GOT3 (cell line): Measurements from ENCODE around the gene OR2V2.
"Not testable (repeated sequence)": the region's sequence is repeated elsewhere in the genome, so short reads cannot be mapped to it uniquely, and the experiment has no call there.

Source experiments
- DNase-seq: peaks from one replicate; lab custom pipeline; 2025; ENCODE audit warnings: mixed read lengths; lab: John Stamatoyannopoulos, UW

The OR2V2 gene

GRCh38 chr5:181146927-181147636 is at the start of gene OR2V2:
Gene OR2V2 (plus strand): TSS chr5:181147586. CDS start chr5:181154943, 7,357 bp downstream.
- not testable (repeated sequence) for DNase-seq

- DNase-seq = not testable (repeated sequence)
Observed at GRCh38 chr5:181097759-181098491, 49.5 kb upstream of the OR2V2 start.

GRCh38 chr5:181098762-181099601 is 48.4 kb upstream of the OR2V2 start:
- DNase-seq = no peak

GRCh38 chr5:181099602-181100086 is 47.7 kb upstream of the OR2V2 start:
- DNase-seq = no peak

- DNase-seq = no peak
Observed at GRCh38 chr5:181100121-181100875, 47.1 kb upstream of the OR2V2 start.

- not testable (repeated sequence) for DNase-seq
Observed at GRCh38 chr5:181101030-181101641, 46.2 kb upstream of the OR2V2 start.

GRCh38 chr5:181101930-181102674 is 45.3 kb upstream of the OR2V2 start:
- DNase-seq = not testable (repeated sequence)

GRCh38 chr5:181104259-181104568 is 43.2 kb upstream of the OR2V2 start:
- not testable (repeated sequence) for DNase-seq

GRCh38 chr5:181104606-181105390 is 42.6 kb upstream of the OR2V2 start:
- DNase-seq = not testable (repeated sequence)

GRCh38 chr5:181105391-181106025 is 41.9 kb upstream of the OR2V2 start:
- no peak for DNase-seq

- no peak for DNase-seq
Observed at GRCh38 chr5:181107699-181108098, 39.7 kb upstream of the OR2V2 start.

GRCh38 chr5:181108578-181109165 is 38.7 kb upstream of the OR2V2 start:
- DNase-seq = no peak

GRCh38 chr5:181109489-181110013 is 37.8 kb upstream of the OR2V2 start:
- no peak for DNase-seq

GRCh38 chr5:181111010-181111409 is 36.4 kb upstream of the OR2V2 start:
- DNase-seq = no peak

GRCh38 chr5:181112476-181112875 is 34.9 kb upstream of the OR2V2 start:
- no peak for DNase-seq

- DNase-seq = not testable (repeated sequence)
Observed at GRCh38 chr5:181113572-181113971, 33.8 kb upstream of the OR2V2 start.

GRCh38 chr5:181114284-181114843 is 33.0 kb upstream of the OR2V2 start:
- no peak for DNase-seq
